GM19395 (cell line): ENCODE measurements around the gene PMS1.
A peak's percentile ranks its signal among the peaks of the same experiment; 100 is the strongest.
"Not testable (repeated sequence)": the region's sequence is repeated elsewhere in the genome, so short reads cannot be mapped to it uniquely, and the experiment has no call there.

Experiments used
- ATAC-seq: cut with Tn5 transposase; IDR thresholded peaks from one replicate; pipeline ENCODE4 v1.9.1; 2021; ENCODE audit warnings: mild to moderate bottlenecking, moderate library complexity; ENCODE audit not compliant: unreplicated experiment

Gene PMS1

GRCh38 chr2:189803431-189803830 is 19.2 kb downstream of the PMS1 start:
- no peak for ATAC-seq

GRCh38 chr2:189818249-189819038 is 34.2 kb downstream of the PMS1 start:
- no peak for ATAC-seq

DNA sequence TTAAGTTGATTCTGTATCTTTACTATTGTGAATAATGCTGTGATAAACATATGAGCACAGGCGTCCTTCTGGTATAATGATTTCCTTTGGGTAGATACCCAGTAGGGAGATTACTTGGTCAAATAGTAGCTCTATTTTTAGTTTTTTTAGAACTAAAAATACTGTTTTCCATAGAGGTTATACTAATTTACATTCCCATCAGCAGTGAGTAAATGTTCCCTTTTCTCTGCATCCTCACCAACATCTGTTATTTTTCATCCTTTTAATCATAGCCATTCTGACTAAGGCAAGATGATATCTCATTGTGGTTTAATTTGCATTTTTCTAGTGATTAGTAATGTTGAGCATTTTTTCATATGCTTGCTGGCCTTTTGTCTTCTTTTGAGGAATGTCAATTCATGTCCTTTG is 35.1 kb downstream of the PMS1 start:
- ATAC-seq, result no peak

DNA sequence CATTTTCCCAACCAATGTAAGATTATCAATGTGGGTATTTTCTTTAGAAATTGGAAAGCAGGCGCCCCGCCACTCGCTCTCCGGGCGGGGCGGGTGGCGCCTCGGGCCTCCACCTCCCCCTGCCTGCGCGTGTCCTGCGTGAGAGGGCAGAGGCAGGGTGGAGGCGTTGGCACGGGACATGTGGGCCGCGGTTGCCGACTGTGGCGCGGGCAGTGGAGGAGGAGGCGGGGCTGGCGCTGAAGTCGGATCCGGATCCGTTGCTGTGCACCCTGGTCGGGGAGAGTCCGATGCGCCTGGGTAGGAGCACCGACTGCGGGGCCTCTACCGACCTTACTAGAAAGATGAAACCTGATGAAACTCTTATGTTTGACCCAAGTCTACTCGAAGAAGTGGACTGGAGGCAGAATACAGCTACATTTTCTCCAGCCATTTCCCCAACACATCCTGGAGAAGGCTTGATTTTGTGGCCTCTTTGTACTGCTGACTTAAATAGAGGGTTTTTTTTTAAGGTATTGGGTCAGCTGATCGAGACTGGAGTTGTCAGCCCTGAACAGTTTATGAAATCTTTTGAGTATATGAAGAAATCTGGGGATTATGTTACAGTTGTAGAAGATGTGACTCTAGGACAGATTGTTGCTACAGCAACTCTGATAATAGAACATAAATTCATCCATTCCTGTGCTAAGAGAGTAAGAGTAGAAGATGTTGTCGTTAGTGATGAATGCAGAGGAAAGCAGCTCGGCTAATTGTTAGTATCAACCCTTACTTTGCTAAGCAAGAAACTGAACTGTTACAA is 37.9 kb downstream of the PMS1 start:
- no peak for ATAC-seq

- ATAC-seq, result no peak
These were observed 40.6 kb downstream of the PMS1 start for GRCh38 chr2:189824694-189825396.

DNA sequence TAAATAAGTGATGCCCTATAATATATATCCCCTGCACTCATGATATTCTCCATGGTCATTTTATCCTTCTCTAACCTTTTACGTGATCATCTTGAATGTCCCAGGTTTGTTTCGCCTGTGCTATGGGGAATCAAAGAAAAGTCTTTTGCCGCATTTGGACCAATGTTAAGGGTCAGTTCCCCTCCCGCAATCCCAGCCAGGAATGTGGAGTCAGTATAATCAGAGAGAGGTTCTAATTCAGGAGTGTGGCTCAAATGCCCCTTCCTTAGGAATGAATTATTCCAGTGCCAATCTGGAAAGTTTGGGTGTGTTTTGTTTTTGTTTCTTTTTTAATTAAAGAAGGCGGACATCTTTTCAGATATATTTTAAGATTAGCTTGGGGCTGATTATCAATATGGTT is 41.8 kb downstream of the PMS1 start:
- no peak for ATAC-seq

DNA sequence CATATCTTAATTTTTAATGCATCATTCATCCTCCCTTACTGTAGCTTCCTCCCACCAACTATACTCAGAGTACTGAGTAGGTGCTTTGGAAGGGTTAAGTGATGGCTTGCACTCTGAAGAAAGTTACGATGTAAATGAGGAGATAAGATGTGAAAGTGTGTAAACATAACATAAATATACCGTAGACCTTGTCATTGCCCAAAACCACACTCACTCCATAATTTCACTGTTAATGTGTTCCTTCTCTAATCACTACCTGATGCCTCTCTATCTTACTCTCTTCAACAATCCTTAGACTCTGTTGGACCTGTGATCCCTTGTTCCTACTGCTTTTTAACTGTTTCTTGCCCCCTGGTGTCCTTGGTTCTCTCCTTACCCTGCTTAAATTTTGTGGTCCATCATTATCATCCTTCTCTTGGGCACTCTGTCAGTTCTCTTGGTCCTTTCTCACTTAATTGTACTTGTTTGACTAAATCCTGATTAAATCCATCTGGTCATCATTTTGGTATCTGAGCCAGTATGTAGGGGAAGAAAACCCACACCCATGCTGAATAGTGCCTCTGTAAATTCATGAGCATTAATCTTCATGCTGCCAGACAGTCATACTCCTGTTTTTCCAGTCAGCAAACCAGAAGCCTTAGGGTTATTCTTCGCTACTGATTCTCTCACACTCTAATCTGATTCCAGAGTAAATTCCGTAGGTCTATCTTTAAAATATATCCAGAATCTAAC is 45.0 kb downstream of the PMS1 start:
- no peak for ATAC-seq

GRCh38 chr2:189830510-189830909 is 46.3 kb downstream of the PMS1 start:
- ATAC-seq, result no peak

DNA sequence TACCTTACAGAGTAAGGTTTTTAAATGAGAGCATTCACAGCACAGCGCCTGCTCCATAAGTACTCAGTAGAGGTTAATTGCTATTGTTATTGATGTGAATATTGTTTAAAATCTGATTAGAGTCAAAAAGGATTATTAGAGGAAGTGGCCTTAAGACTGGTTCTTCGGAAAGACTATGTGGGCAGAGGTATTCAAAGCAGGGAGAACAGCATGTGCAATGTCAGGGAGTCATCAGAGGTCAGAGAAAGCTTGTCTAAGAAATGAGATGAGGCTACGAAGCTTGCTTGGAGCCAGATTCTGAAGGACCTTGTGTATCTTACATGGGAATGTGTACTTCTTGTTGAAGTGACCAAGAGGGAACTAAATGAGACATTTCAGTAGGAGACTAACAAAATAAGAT is 49.8 kb downstream of the PMS1 start:
- ATAC-seq, result no peak

DNA sequence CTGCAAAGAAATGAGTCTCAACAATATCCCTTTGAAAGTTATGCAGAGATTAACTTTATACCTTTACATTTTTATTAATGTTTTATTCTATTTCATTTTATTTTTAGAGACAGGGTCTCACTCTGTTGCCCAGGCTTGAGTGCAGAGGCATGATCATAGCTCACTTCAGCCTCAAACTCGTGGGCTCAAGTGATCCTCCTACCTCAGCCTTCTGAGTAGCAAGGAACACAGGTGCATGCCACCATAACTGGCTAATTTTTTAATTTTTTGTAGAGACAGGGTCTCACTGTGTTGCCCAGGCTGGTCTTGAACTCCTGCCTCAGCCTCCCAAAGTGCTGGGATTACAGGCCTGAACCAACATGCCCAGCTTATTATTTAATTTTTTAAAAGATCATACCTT is 50.4 kb downstream of the PMS1 start:
- not testable (repeated sequence) for ATAC-seq

DNA sequence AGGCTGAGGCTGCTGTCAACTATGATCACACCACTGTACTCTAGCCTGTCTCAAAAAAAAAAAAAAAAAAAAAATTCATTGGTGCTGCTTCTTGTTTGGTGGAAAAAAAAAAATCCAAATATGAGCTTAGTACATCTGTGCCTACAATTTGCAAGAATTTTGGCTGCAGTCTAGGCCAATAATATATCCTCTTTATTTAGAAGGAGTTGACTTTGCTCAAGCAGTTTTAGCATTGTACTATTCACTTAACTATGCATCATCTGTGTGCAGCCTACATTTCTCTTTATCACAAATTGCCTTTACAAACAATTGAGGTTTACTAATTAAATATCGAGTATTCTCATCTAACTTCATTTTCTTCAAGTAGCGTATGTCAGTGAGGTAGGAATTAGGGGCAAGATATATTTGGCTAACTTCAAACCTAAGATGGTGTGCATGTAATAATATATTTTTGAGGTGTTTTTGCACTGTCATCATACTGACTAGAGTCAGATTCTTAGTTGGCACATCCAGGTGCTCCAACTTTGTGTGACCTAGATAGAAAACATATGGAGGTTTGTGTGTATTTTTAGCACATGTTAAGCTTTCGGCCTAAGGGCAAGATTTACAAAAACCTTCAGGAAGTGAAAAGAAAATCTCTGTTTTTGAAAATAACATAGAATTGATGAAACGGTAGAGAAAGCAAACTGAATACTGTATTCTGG is 51.8 kb downstream of the PMS1 start:
- ATAC-seq, result no peak

- no peak for ATAC-seq
These were observed 52.4 kb downstream of the PMS1 start for GRCh38 chr2:189836644-189837043.

DNA sequence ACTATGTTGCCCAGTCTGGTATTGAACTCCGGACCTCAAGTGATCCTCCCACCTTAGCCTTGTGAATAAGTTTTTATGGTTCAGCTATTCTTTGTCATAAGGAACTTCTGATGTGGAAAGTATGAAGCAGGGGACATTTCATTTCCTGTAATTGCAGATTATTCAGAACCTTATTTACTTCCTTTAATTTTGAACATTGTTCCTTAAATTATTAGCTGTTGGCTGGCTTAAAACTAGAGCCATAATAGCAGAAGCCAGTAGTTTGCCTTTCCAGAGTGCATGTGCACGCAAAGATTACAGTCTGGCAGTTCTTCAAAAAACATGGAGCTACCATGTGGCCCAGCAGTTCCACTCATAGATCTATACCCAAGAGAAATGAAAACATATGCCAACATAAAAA is 53.1 kb downstream of the PMS1 start:
- ATAC-seq, result no peak

GRCh38 chr2:189841019-189841418 is 56.8 kb downstream of the PMS1 start:
- peak; percentile 60 for ATAC-seq

DNA sequence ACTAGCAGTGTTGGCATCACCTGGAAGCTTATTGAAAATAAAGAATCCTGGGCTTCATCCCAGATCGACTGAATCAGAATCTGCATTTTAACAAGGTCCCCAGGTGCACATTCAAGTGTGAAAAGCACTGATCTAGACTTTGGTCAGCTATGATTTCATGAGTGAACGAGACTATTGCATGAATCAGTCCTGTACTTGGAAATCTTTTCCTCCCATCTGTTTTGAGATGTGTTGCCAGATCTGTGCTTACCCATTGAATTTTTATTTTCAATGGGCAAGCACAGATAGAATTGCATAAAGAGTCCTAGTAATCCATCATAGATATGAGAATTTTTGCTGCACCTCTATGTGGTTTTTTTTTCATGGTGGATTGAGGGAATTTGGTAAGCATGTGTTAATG is 64.0 kb downstream of the PMS1 start:
- ATAC-seq, result no peak

DNA sequence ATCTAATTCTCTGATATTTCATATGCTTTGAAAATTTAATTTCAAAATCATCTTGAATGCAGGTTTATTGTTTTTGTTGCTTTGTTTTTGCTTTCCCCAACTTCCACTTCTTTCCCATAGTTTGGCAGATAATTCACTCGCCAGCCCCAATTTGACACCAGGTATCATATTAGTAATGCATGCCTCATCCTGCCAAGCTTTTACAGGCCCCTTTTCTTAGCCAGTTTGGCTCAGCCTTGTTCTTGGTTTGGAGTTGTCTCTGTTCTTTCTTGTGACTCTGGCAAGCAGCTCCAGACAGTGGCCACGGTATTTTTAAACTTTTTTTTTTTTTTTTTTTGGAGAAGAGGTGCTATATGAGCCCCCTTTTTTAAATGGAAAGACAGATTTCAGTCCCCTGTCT is 65.3 kb downstream of the PMS1 start:
- no peak for ATAC-seq

DNA sequence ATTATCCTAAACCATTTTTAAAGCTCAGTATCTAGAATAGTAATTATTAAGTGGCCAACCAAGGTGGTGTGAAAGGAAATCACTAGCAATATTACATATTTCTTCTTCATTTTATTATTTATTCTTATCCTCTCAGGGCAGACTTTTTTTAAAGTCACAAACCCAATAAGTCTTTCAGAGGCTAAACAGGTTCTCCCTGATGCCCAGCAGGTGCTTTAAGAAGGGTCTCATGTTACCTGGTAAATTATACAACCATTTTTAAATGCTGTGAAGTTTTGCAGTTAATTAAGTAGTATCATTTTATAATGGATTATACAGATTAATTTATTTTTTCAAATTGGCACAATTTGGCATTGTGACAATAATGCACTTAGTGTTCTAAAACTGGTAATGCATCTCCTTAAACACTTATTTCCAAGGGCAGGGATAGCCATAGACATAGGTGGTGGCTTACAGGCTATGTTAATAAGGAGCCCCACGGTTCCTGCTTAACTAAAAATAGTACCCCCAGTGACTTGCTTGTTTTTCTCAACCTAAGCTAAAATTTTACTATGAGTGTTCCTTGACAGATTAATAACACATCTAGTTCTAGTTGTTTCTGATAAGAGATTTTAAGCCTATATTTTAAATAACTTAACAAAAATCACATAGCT is 67.0 kb downstream of the PMS1 start:
- ATAC-seq, result no peak

DNA sequence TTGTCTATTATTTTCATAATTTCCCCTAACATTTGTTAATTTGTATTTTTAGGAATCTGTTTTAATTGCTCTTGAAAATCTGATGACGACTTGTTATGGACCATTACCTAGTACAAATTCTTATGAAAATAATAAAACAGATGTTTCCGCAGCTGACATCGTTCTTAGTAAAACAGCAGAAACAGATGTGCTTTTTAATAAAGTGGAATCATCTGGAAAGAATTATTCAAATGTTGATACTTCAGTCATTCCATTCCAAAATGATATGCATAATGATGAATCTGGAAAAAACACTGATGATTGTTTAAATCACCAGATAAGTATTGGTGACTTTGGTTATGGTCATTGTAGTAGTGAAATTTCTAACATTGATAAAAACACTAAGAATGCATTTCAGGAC is 69.9 kb downstream of the PMS1 start:
- ATAC-seq, result no peak

GRCh38 chr2:189854940-189855339 is 70.7 kb downstream of the PMS1 start:
- no peak for ATAC-seq

DNA sequence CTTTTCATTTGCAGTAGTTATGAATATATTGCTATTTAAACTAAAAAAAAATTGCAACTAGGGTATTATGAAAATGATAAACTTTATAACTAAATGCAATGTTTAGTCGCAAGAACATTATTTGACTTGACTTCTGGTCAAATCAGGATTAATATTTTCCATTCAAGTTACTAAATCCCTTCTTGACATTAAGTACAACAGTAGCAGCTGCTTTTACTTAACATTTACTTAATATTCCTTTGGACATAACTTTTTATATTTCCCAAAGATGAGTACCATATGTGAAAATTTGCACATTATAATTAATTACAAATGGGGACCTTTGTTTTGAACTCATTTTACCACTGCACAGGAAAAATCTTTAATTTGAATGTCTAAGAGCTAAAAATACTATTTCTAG is 74.0 kb downstream of the PMS1 start:
- no peak for ATAC-seq
